Measurements from ENCODE around the gene KIF6.

DNA sequence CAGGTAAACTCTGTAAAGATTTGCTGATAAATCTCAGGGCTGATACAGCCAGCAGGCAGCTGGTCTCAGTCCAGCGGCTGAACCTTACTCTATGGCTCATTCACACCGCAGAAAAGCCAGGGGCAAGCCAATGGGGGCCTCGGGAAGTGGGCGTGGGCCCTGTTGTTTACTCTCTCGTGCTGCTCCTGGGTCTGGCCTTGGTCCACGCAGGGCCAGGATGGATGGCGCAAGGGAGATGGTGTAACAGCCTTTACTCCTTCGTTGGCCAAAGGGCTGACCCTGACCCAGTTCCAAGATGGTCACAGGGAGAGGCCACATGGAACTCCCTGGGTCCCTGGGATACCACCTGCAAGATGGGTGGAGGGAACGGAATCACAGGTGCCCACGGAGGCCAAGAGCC lies 427.1 kb downstream of the KIF6 start:
- TF ChIP-seq, protein P1, sequence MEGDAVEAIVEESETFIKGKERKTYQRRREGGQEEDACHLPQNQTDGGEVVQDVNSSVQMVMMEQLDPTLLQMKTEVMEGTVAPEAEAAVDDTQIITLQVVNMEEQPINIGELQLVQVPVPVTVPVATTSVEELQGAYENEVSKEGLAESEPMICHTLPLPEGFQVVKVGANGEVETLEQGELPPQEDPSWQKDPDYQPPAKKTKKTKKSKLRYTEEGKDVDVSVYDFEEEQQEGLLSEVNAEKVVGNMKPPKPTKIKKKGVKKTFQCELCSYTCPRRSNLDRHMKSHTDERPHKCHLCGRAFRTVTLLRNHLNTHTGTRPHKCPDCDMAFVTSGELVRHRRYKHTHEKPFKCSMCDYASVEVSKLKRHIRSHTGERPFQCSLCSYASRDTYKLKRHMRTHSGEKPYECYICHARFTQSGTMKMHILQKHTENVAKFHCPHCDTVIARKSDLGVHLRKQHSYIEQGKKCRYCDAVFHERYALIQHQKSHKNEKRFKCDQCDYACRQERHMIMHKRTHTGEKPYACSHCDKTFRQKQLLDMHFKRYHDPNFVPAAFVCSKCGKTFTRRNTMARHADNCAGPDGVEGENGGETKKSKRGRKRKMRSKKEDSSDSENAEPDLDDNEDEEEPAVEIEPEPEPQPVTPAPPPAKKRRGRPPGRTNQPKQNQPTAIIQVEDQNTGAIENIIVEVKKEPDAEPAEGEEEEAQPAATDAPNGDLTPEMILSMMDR (IDR thresholded peaks at IDR 0.05) = no peak
- no peak for TF ChIP-seq EZH2 (IDR thresholded peaks at IDR 0.05; ENCODE audit: borderline replicate concordance, insufficient read depth, low read depth, low read length, poor library complexity, severe bottlenecking)

Measured in B cell (primary cell).